Trophoblast cell (in vitro differentiated cells and primary cell): ENCODE measurements around the gene INPP1.

Experiments
- DNase-seq, 2 donors: peaks; one replicate each; pipeline ENCODE4 v3.0.0-alpha.2; 2016
- H2AFZ ChIP-seq: 2 replicates; pipeline ENCODE4 v1.6.1; 2013; ENCODE audit warnings: low read length, moderate library complexity, mild to moderate bottlenecking; ENCODE audit not compliant: insufficient read depth, poor library complexity
- H2AK5ac ChIP-seq: 2 replicates; pipeline ENCODE4 v1.6.1; 2013; ENCODE audit warnings: mild to moderate bottlenecking, low read length
- H2BK120ac ChIP-seq: 2 replicates; pipeline ENCODE4 v1.6.1; 2013; ENCODE audit warnings: low read length, mild to moderate bottlenecking, moderate library complexity; ENCODE audit not compliant: insufficient read depth, poor library complexity
- H2BK12ac ChIP-seq: 2 replicates; pipeline ENCODE4 v1.6.1; 2013; ENCODE audit warnings: mild to moderate bottlenecking, low read length, moderate library complexity
- H2BK5ac ChIP-seq: 2 replicates; pipeline ENCODE4 v1.6.1; 2013; ENCODE audit warnings: low read length, low read depth, moderate library complexity, mild to moderate bottlenecking; ENCODE audit not compliant: poor library complexity
- H3K14ac ChIP-seq: 2 replicates; pipeline ENCODE4 v1.6.1; 2013; ENCODE audit warnings: mild to moderate bottlenecking, low read length
- H3K18ac ChIP-seq: 2 replicates; pipeline ENCODE4 v1.6.1; 2013; ENCODE audit warnings: mild to moderate bottlenecking, low read length
- H3K23ac ChIP-seq: 2 replicates; pipeline ENCODE4 v1.6.1; 2013; ENCODE audit warnings: low read length
- H3K27ac ChIP-seq: 2 replicates; pipeline ENCODE4 v1.5.1; 2013; ENCODE audit warnings: low read depth, mild to moderate bottlenecking, inconsistent platforms, low read length, moderate library complexity
- H3K27me3 ChIP-seq: 2 replicates; pipeline ENCODE4 v1.6.1; 2013; ENCODE audit warnings: inconsistent platforms, mild to moderate bottlenecking, low read length, moderate library complexity; ENCODE audit not compliant: insufficient read depth
- H3K36me3 ChIP-seq, 2 experiments: 1 replicate in 1 of 2; 2 replicates in 1 of 2; pipeline ENCODE4 v1.6.1; 2013; ENCODE audit warnings: low read length in 2 of 2, mild to moderate bottlenecking in 2 of 2, moderate library complexity in 1 of 2; ENCODE audit not compliant: insufficient read depth in 2 of 2, control insufficient read depth in 1 of 2
- H3K4ac ChIP-seq: 2 replicates; pipeline ENCODE4 v1.6.1; 2013; ENCODE audit warnings: low read depth, mild to moderate bottlenecking, low read length, moderate library complexity
- H3K4me1 ChIP-seq, 2 experiments: 1 replicate in 1 of 2; 2 replicates in 1 of 2; pipeline ENCODE4 v1.6.1; 2013; ENCODE audit warnings: low read length in 2 of 2, mild to moderate bottlenecking in 2 of 2, moderate library complexity in 1 of 2; ENCODE audit not compliant: insufficient read depth in 2 of 2, control insufficient read depth in 1 of 2
- H3K4me2 ChIP-seq: 2 replicates; pipeline ENCODE4 v1.6.1; 2013; ENCODE audit warnings: inconsistent platforms, mild to moderate bottlenecking, low read length, moderate library complexity
- H3K4me3 ChIP-seq: 2 replicates; pipeline ENCODE4 v1.5.1; 2013; ENCODE audit warnings: mild to moderate bottlenecking, low read depth, low read length, inconsistent platforms
- H3K79me1 ChIP-seq: one replicate; pipeline ENCODE4 v1.6.1; 2013; ENCODE audit warnings: low read length
- H3K79me2 ChIP-seq: 2 replicates; pipeline ENCODE4 v1.6.1; 2013; ENCODE audit warnings: low read length, mild to moderate bottlenecking; ENCODE audit not compliant: control insufficient read depth, insufficient read depth, poor library complexity
- H3K9ac ChIP-seq: 2 replicates; pipeline ENCODE4 v1.6.1; 2013; ENCODE audit warnings: mild to moderate bottlenecking, low read length
- H3K9me3 ChIP-seq: 2 replicates; pipeline ENCODE4 v1.6.1; 2013; ENCODE audit warnings: low read depth, mild to moderate bottlenecking, control low read depth, inconsistent platforms, low read length; ENCODE audit not compliant: insufficient read depth
- H4K12ac ChIP-seq: 2 replicates; pipeline ENCODE4 v1.6.1; 2013; ENCODE audit warnings: low read depth, mild to moderate bottlenecking, low read length, moderate library complexity
- H4K8ac ChIP-seq: 2 replicates; pipeline ENCODE4 v1.6.1; 2013; ENCODE audit warnings: low read depth, mild to moderate bottlenecking, low read length, moderate library complexity
- H4K91ac ChIP-seq: one replicate; pipeline ENCODE4 v1.6.1; 2013; ENCODE audit warnings: low read depth, mild to moderate bottlenecking, low read length, moderate library complexity
- WGBS: extraction: QIAGEN DNeasy Blood & Tissue Kit; methylation state at CpG from one replicate; pipeline ENCODE4 v1.1.7; 2013; ENCODE audit warnings: missing lambda C conversion rate; ENCODE audit not compliant: insufficient read length, insufficient coverage; ENCODE audit errors: extremely low coverage; 5-methylcytosine and 5-hydroxymethylcytosine counted together

The INPP1 gene

GRCh38 chr2:190407246-190407661 is 63.9 kb downstream of the INPP1 start:
- WGBS, result no CpG with 5 or more reads among the region's 11 CpGs
- H2BK5ac ChIP-seq, result no peak overlapping the region
- H3K18ac ChIP-seq, result no peak overlapping the region
- H3K36me3 ChIP-seq, result no peaks in the 10 kb centered on the region
- no peak overlapping the region for H3K9ac ChIP-seq
- peaks cover 2% of the 10 kb centered on the region for H3K79me2 ChIP-seq
- no peak overlapping the region for H4K12ac ChIP-seq
- H3K14ac ChIP-seq, result no peak overlapping the region
- H3K9me3 ChIP-seq, result no peaks in the 10 kb centered on the region
- no peak overlapping the region for H2AK5ac ChIP-seq
- no peak for DNase-seq
- peaks cover 21% of the 10 kb centered on the region for H3K27me3 ChIP-seq
- peaks cover 0 to 2% of the 10 kb centered on the region in 2 experiments for H3K4me1 ChIP-seq
- no peak overlapping the region for H3K4me3 ChIP-seq
- no peak overlapping the region for H2BK120ac ChIP-seq
- H2AFZ ChIP-seq, result no peak overlapping the region
- H3K4me2 ChIP-seq, result peak overlapping the region; percentile 91
- no peak overlapping the region for H4K91ac ChIP-seq
- H2BK12ac ChIP-seq, result no peak overlapping the region
- H3K4ac ChIP-seq, result no peak overlapping the region
- H3K27ac ChIP-seq, result no peak overlapping the region
- no peak overlapping the region for H3K23ac ChIP-seq
- no peak overlapping the region for H4K8ac ChIP-seq
- H3K79me1 ChIP-seq, result no peaks in the 10 kb centered on the region

GRCh38 chr2:190407662-190408537 is 64.5 kb downstream of the INPP1 start, which contains the start of gene MFSD6:
Gene MFSD6 (plus strand): TSS chr2:190408355. CDS start chr2:190436030, 27,675 bp downstream.
- WGBS, result no CpG with 5 or more reads among the region's 98 CpGs

GRCh38 chr2:190408538-190409271 is 65.3 kb downstream of the INPP1 start:
- Histone ChIP-seq H2AK5ac (no peak overlapping the region), H3K4me3 (peak overlapping the region; percentile 75), H3K27me3 (peaks cover 21% of the 10 kb centered on the region), H3K79me1 (no peaks in the 10 kb centered on the region), H3K9me3 (no peaks in the 10 kb centered on the region), H4K91ac (peak overlapping the region; percentile 34), H3K79me2 (peaks cover 2% of the 10 kb centered on the region), H3K4me2 (peak overlapping the region; percentile 91), H4K12ac (peak overlapping the region; percentile 59), H3K9ac (no peak overlapping the region), H3K4ac (no peak overlapping the region), H3K4me1 (peaks cover 0 to 2% of the 10 kb centered on the region in 2 experiments), H2BK12ac (no peak overlapping the region), H3K14ac (peak overlapping the region; percentile 65), H3K27ac (no peak overlapping the region), H2AFZ (peak overlapping the region; percentile 30), H3K18ac (no peak overlapping the region), H2BK5ac (no peak overlapping the region), H3K23ac (no peak overlapping the region), H2BK120ac (no peak overlapping the region), H3K36me3 (no peaks in the 10 kb centered on the region), H4K8ac (peak overlapping the region; percentile 58)
- DNase-seq, result peak; percentile 12 to 34
- no CpG with 5 or more reads among the region's 54 CpGs for WGBS

More at GRCh38 chr2:190407662-190408537, 64.5 kb downstream of the INPP1 start, which contains the start of gene MFSD6:
- peaks cover 21% of the 10 kb centered on the region for H3K27me3 ChIP-seq
- peak; percentile 23 to 53 for DNase-seq
- peak within 1 kb of the TSS; percentile 34 for H4K91ac ChIP-seq
- H3K23ac ChIP-seq, result no peak within 1 kb of the TSS
- no peak within 1 kb of the TSS for H2BK12ac ChIP-seq
- H3K14ac ChIP-seq, result peak within 1 kb of the TSS; percentile 65
- H3K9me3 ChIP-seq, result no peaks in the 10 kb centered on the region
- no peak within 1 kb of the TSS for H2BK120ac ChIP-seq
- H4K12ac ChIP-seq, result peak within 1 kb of the TSS; percentile 59
- no peak within 1 kb of the TSS for H3K18ac ChIP-seq
- peak within 1 kb of the TSS; percentile 75 for H3K4me3 ChIP-seq
- H2BK5ac ChIP-seq, result no peak within 1 kb of the TSS
- H3K79me2 ChIP-seq, result peaks cover 2% of the 10 kb centered on the region
- H3K4me1 ChIP-seq, result peaks cover 0 to 2% of the 10 kb centered on the region in 2 experiments
- no peak within 1 kb of the TSS for H3K9ac ChIP-seq
- no peak within 1 kb of the TSS for H3K4ac ChIP-seq
- no peak within 1 kb of the TSS for H3K27ac ChIP-seq
- H2AFZ ChIP-seq, result peak within 1 kb of the TSS; percentile 30
- peak within 1 kb of the TSS; percentile 58 for H4K8ac ChIP-seq
- peak within 1 kb of the TSS; percentile 91 for H3K4me2 ChIP-seq
- no peaks in the 10 kb centered on the region for H3K79me1 ChIP-seq
- no peak within 1 kb of the TSS for H2AK5ac ChIP-seq
- no peaks in the 10 kb centered on the region for H3K36me3 ChIP-seq

GRCh38 chr2:190409616-190410015 is 66.2 kb downstream of the INPP1 start:
- H3K4me3 ChIP-seq, result no peak overlapping the region
- no peak for DNase-seq
- no CpG with 5 or more reads among the region's 2 CpGs for WGBS
- H3K4me1 ChIP-seq, result peaks cover 0 to 2% of the 10 kb centered on the region in 2 experiments
- H3K9ac ChIP-seq, result no peak overlapping the region
- H3K79me1 ChIP-seq, result no peaks in the 10 kb centered on the region
- H2AK5ac ChIP-seq, result no peak overlapping the region
- H3K27me3 ChIP-seq, result peaks cover 21% of the 10 kb centered on the region
- no peak overlapping the region for H3K4me2 ChIP-seq
- no peak overlapping the region for H4K91ac ChIP-seq
- H2BK120ac ChIP-seq, result no peak overlapping the region
- H3K36me3 ChIP-seq, result no peaks in the 10 kb centered on the region
- H3K27ac ChIP-seq, result no peak overlapping the region
- H4K8ac ChIP-seq, result no peak overlapping the region
- no peak overlapping the region for H2BK5ac ChIP-seq
- H3K79me2 ChIP-seq, result peaks cover 2% of the 10 kb centered on the region
- H3K4ac ChIP-seq, result no peak overlapping the region
- H3K23ac ChIP-seq, result no peak overlapping the region
- H2BK12ac ChIP-seq, result no peak overlapping the region
- no peak overlapping the region for H3K14ac ChIP-seq
- H2AFZ ChIP-seq, result no peak overlapping the region
- no peak overlapping the region for H3K18ac ChIP-seq
- no peaks in the 10 kb centered on the region for H3K9me3 ChIP-seq
- no peak overlapping the region for H4K12ac ChIP-seq
